ENCODE results near the gene DUSP1. TPM values are rescaled to one million over a fixed set of nuclear protein-coding genes. Genes with fewer than 3 reads are reported as not detected.
A peak's percentile ranks its signal among the peaks of the same experiment; 100 is the strongest.

DUSP1 gene
- total RNA-seq, 5 donors from 2014 or later (not counting 1 experiment from before 2014, with no cell fraction given), result 22.6 to 1,564 (median 28.9) TPM

DNA sequence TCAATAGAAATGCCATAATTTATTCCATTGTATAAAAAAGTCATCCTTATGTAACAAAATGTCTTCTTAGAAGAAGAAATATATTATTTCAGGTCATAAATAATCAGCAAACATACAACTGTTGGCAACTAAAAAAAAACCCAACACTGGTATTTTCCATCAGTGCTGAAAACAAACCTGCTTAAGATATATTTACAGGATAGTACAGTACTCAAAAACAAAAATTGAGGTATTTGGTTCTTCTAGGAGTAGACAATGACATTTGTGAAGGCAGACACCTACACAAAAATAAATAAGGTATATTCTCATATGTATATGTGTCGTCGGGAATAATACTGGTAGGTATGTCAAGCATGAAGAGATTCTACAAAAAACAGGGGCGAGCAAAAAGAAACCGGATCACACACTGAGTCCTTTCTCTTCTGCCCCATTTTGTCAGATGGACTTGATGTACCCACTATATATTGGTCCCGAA is 2.9 kb downstream of the DUSP1 start:
- peaks cover 0 to 25% of the 10 kb centered on the region in 2 donors for H3K36me3 ChIP-seq (ENCODE audit: control insufficient read depth in 2 of 2, extremely low read depth in 1 of 2, insufficient read depth in 1 of 2, low read length in 1 of 2)
- peaks cover 27% of the 10 kb centered on the region for H3K36me3 Mint-ChIP-seq
- CTCF ChIA-PET, result no interaction called here
- WGBS (ENCODE audit: insufficient coverage), result 90% methylated on average over 2 of the region's 5 CpGs
- POLR2A ChIA-PET, result no interaction called here
- no peak for ATAC-seq (replicated peaks in 1 of 4)
- peaks cover 68 to 75% (median 72%) of the 10 kb centered on the region in 3 donors for H3K4me1 Mint-ChIP-seq
- peak overlapping the region in 1 of 2 donors; percentile 95 for H3K4me3 ChIP-seq (ENCODE audit: control insufficient read depth in 1 of 2, extremely low read depth in 1 of 2, low read length in 1 of 2)
- H3K27me3 ChIP-seq (replicated peaks in 1 of 2; ENCODE audit: control insufficient read depth in 2 of 2, extremely low read depth in 1 of 2, insufficient read depth in 2 of 2, low read length in 1 of 2), result no peaks in the 10 kb centered on the region
- peak overlapping the region; percentile 98 for H3K27ac ChIP-seq (ENCODE audit: low read length)
- peak overlapping the region; percentile 91 to 94 for H3K27ac Mint-ChIP-seq
- DNase-seq, result no peak
- H3K27me3 Mint-ChIP-seq, result no peaks in the 10 kb centered on the region
- peak overlapping the region in 2 of 3 donors; percentile 91 to 93 for H3K4me3 Mint-ChIP-seq
- no peaks in the 10 kb centered on the region for H3K9me3 Mint-ChIP-seq
- H3K4me1 ChIP-seq (ENCODE audit: control insufficient read depth in 1 of 2, extremely low read depth in 1 of 2, insufficient read depth in 2 of 2, low read length in 2 of 2), result peaks cover 14 to 80% of the 10 kb centered on the region in 2 experiments
- no peaks in the 10 kb centered on the region for H3K9me3 ChIP-seq

DNA sequence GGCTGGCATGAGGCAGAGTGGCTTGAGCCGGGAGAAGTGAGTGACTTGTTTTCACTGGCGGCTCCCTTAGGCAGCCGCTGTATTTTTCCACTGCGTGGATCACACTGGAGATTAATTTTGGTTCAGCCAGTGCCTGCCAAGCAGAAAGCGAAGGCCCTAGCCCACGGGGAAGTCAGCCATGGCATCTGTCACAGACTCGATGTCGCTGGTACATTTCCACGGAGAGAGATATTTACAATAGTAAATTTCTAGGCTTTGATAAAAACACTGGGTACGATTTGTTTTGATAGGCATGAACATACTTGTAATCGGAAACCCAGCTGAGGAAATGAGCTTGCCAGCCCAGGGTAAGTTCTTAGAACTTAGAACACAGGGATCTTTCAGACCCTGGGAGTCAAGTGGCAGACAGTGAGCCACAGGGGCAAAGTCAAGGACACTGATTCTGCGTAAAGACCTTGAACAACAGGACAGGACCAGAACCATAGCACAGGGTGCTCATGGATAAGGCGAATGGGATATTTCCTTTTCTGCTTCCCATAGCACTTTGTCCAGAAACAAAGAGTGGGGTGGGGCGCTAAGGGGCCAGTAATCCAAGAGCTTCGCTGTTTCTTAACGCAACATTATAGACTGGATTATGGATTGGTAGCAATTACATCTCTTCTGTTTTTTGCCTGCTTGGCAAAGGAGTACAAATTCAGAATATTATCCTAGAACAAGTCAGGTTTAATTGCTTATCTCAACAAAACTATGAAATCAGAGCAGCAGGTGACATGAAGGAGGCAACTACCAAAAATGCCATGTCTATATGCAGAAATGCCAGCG is 4.5 kb downstream of the DUSP1 start:
- CTCF ChIA-PET, result interaction anchor here in 1 of 2 donors (0.7 to 1.0 kb wide), 2 partner anchors 50 to 52 kb away, joined by 3 to 10 read pairs; no protein-coding TSS in a partner anchor
- peak in 10 of 35 experiments; percentile 16 to 68 (median 34) for DNase-seq
- no peaks in the 10 kb centered on the region for H3K27me3 Mint-ChIP-seq
- no peaks in the 10 kb centered on the region for H3K9me3 Mint-ChIP-seq
- Histone ChIP-seq H3K4me1 (ENCODE audit: control insufficient read depth in 1 of 2, extremely low read depth in 1 of 2, insufficient read depth in 2 of 2, low read length in 2 of 2) (peaks cover 11 to 64% of the 10 kb centered on the region in 2 experiments), H3K27me3 (replicated peaks in 1 of 2; ENCODE audit: control insufficient read depth in 2 of 2, extremely low read depth in 1 of 2, insufficient read depth in 2 of 2, low read length in 1 of 2) (no peaks in the 10 kb centered on the region), H3K36me3 (ENCODE audit: control insufficient read depth in 2 of 2, extremely low read depth in 1 of 2, insufficient read depth in 1 of 2, low read length in 1 of 2) (peaks cover 0 to 25% of the 10 kb centered on the region in 2 donors), H3K27ac (ENCODE audit: low read length) (peak overlapping the region; percentile 98), H3K9me3 (no peaks in the 10 kb centered on the region), H3K4me3 (ENCODE audit: control insufficient read depth in 1 of 2, extremely low read depth in 1 of 2, low read length in 1 of 2) (no peak overlapping the region)
- no peak for ATAC-seq (replicated peaks in 1 of 4)
- H3K4me1 Mint-ChIP-seq, result peaks cover 60 to 62% (median 61%) of the 10 kb centered on the region in 3 donors
- peak overlapping the region in 2 of 3 donors; percentile 28 to 93 for H3K4me3 Mint-ChIP-seq
- POLR2A ChIA-PET, result interaction anchor here (0.5 to 1.3 kb wide), 7 partner anchors 9 to 227 kb away, joined by 3 to 9 read pairs (median 4); no protein-coding TSS in a partner anchor
- 83% methylated on average over 12 of the region's 17 CpGs for WGBS (ENCODE audit: insufficient coverage)
- peaks cover 27% of the 10 kb centered on the region for H3K36me3 Mint-ChIP-seq
- H3K27ac Mint-ChIP-seq, result peak overlapping the region; percentile 97

DNA sequence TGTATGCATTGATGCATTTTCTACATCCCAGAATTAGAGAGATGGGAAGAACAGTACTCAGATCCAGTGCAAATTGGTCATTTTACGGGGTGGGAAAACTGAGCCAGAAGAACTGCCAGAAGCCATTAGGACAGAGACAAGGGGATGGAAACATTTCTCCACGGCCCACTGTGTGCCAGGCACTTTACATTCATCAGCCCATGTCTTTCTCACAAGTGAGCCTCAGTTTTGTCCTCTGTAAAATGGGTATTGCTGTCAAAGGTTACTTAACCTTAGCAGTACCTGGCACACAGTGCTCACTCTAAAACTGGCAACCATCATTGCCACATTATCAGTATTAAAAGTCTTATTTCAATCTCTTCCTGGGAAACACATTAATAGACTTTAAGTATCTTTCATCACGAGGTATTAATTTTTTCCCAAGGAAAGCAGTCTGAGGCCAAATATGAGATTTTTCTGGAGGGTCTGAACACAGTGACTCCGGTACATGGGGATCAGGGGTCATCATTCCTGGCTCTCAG is 5.2 kb downstream of the DUSP1 start:
- WGBS (ENCODE audit: insufficient coverage), result 100% methylated on average over 1 of the region's 4 CpGs
- CTCF ChIA-PET, result interaction anchor here in 1 of 2 donors (1.0 to 2.1 kb wide), 4 partner anchors 12 to 51 kb away, joined by 3 to 21 read pairs (median 11); no protein-coding TSS in a partner anchor
- H3K4me1 Mint-ChIP-seq, result peaks cover 57 to 62% (median 61%) of the 10 kb centered on the region in 3 donors
- H3K27ac Mint-ChIP-seq, result peak overlapping the region; percentile 97
- Histone ChIP-seq H3K4me3 (ENCODE audit: control insufficient read depth in 1 of 2, extremely low read depth in 1 of 2, low read length in 1 of 2) (peak overlapping the region in 1 of 2 donors; percentile 9), H3K27ac (ENCODE audit: low read length) (peak overlapping the region; percentile 98), H3K36me3 (ENCODE audit: control insufficient read depth in 2 of 2, extremely low read depth in 1 of 2, insufficient read depth in 1 of 2, low read length in 1 of 2) (peaks cover 0 to 25% of the 10 kb centered on the region in 2 donors), H3K27me3 (replicated peaks in 1 of 2; ENCODE audit: control insufficient read depth in 2 of 2, extremely low read depth in 1 of 2, insufficient read depth in 2 of 2, low read length in 1 of 2) (no peaks in the 10 kb centered on the region), H3K9me3 (no peaks in the 10 kb centered on the region), H3K4me1 (ENCODE audit: control insufficient read depth in 1 of 2, extremely low read depth in 1 of 2, insufficient read depth in 2 of 2, low read length in 2 of 2) (peaks cover 11 to 60% of the 10 kb centered on the region in 2 experiments)
- no peaks in the 10 kb centered on the region for H3K9me3 Mint-ChIP-seq
- H3K27me3 Mint-ChIP-seq, result no peaks in the 10 kb centered on the region
- H3K4me3 Mint-ChIP-seq, result peak overlapping the region in 2 of 3 donors; percentile 81 to 93
- DNase-seq, result peak in 1 of 35 experiments; percentile 69
- peak in 1 of 4 experiments; percentile 5 for ATAC-seq (replicated peaks in 1 of 4)
- peaks cover 27% of the 10 kb centered on the region for H3K36me3 Mint-ChIP-seq
- POLR2A ChIA-PET, result interaction anchor here in 1 of 2 donors (0.6 to 1.0 kb wide), 5 partner anchors 42 to 1486 kb away, joined by 4 to 9 read pairs (median 4); no protein-coding TSS in a partner anchor

DNA sequence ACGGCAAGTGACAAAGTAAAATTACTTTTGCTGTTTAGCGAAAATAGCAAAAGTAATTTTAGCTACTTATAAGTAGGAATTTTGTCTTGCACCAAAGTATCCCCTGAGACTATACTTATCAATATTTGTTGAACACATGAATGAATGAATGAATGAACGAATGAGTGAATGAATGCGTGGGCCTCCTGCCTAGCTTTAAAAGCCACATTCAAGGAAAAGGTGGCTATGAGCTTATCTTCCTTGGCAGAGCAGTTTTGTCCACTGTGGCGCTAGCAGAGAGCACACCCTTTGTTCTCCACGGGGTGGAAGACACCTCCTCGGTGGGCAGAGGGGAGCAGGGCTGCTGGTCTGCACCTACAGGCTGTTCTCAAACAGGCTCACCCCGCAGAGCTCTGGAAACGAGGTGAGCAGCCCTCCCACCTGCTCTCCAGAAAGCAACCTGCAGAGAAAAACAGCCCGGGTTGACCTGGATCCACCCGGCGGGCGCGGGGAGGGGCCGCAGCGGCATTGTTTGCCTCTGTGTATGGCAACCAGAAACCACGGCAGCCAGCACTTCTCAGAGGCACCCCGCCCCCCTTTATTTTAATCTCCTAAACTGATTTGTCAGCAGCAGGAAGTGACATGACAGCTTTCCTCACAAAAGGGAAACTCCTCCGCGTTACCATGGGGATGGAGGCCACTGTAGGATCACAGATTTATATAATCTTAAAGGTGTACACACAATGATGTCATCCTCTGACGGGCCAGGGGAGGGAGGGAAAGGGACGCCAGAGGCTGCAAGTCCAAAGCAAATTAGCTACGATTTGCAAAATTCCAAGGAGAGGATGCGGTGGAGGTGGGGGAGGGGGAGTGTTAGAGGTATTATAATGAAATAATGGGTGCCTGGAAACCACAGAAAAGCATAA is 5.9 kb downstream of the DUSP1 start:
- ChIA-PET POLR2A (interaction anchor here (0.6 to 2.2 kb wide), 20 partner anchors 9 to 1485 kb away, joined by 3 to 21 read pairs (median 4); no protein-coding TSS in a partner anchor), CTCF (interaction anchor here (0.6 to 2.1 kb wide), 10 partner anchors 12 to 168 kb away, joined by 3 to 21 read pairs (median 6); no protein-coding TSS in a partner anchor)
- peaks cover 11 to 55% of the 10 kb centered on the region in 2 experiments for H3K4me1 ChIP-seq (ENCODE audit: control insufficient read depth in 1 of 2, extremely low read depth in 1 of 2, insufficient read depth in 2 of 2, low read length in 2 of 2)
- H3K27me3 ChIP-seq (replicated peaks in 1 of 2; ENCODE audit: control insufficient read depth in 2 of 2, extremely low read depth in 1 of 2, insufficient read depth in 2 of 2, low read length in 1 of 2), result no peaks in the 10 kb centered on the region
- ATAC-seq (replicated peaks in 1 of 4) (peak; percentile 71 to 95 (median 94)), DNase-seq (peak; percentile 86 to 99 (median 98))
- Mint-ChIP-seq H3K27ac (peak overlapping the region; percentile 97), H3K4me1 (peaks cover 54 to 61% (median 59%) of the 10 kb centered on the region in 3 donors), H3K36me3 (peaks cover 29% of the 10 kb centered on the region), H3K9me3 (peaks cover 1 to 3% (median 3%) of the 10 kb centered on the region in 3 donors), H3K27me3 (no peaks in the 10 kb centered on the region), H3K4me3 (peak overlapping the region; percentile 77 to 93 (median 81))
- peaks cover 0 to 25% of the 10 kb centered on the region in 2 donors for H3K36me3 ChIP-seq (ENCODE audit: control insufficient read depth in 2 of 2, extremely low read depth in 1 of 2, insufficient read depth in 1 of 2, low read length in 1 of 2)
- H3K4me3 ChIP-seq (ENCODE audit: control insufficient read depth in 1 of 2, extremely low read depth in 1 of 2, low read length in 1 of 2), result peak overlapping the region; percentile 52 to 68
- 2% methylated on average over 17 of the region's 24 CpGs for WGBS (ENCODE audit: insufficient coverage)
- H3K9me3 ChIP-seq, result no peaks in the 10 kb centered on the region
- peak overlapping the region; percentile 98 for H3K27ac ChIP-seq (ENCODE audit: low read length)

DNA sequence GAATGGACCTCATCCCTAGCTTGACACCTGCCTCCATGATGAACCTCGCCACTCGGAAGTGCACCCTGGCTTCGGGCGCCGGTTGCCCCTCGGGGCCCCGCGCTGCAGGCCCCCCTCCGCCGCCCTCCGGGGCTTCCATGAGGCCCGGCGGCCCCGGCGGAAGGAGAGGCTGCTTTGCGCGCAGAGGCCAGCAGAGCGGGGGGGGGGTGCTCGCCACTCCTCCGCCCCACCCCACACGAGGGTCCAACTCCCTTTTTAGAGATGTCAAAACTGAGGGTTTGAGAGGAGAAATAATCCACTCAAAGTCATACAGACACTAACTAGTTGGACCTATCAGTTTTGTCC is 7.9 kb downstream of the DUSP1 start:
- H3K4me1 ChIP-seq (ENCODE audit: control insufficient read depth in 1 of 2, extremely low read depth in 1 of 2, insufficient read depth in 2 of 2, low read length in 2 of 2), result peaks cover 11 to 37% of the 10 kb centered on the region in 2 experiments
- H3K9me3 Mint-ChIP-seq, result peaks cover 5 to 8% (median 8%) of the 10 kb centered on the region in 3 donors
- no peaks in the 10 kb centered on the region for H3K27me3 Mint-ChIP-seq
- H3K4me3 Mint-ChIP-seq, result no peak overlapping the region
- no peaks in the 10 kb centered on the region for H3K9me3 ChIP-seq
- peaks cover 16% of the 10 kb centered on the region for H3K36me3 Mint-ChIP-seq
- H3K27me3 ChIP-seq (replicated peaks in 1 of 2; ENCODE audit: control insufficient read depth in 2 of 2, extremely low read depth in 1 of 2, insufficient read depth in 2 of 2, low read length in 1 of 2), result no peaks in the 10 kb centered on the region
- no peak for DNase-seq
- peaks cover 34 to 41% (median 39%) of the 10 kb centered on the region in 3 donors for H3K4me1 Mint-ChIP-seq
- H3K27ac ChIP-seq (ENCODE audit: low read length), result no peak overlapping the region
- ATAC-seq (replicated peaks in 1 of 4), result no peak
- 98% methylated on average over 18 of the region's 21 CpGs for WGBS (ENCODE audit: insufficient coverage)
- no peak overlapping the region for H3K4me3 ChIP-seq (ENCODE audit: control insufficient read depth in 1 of 2, extremely low read depth in 1 of 2, low read length in 1 of 2)
- peaks cover 0 to 6% of the 10 kb centered on the region in 2 donors for H3K36me3 ChIP-seq (ENCODE audit: control insufficient read depth in 2 of 2, extremely low read depth in 1 of 2, insufficient read depth in 1 of 2, low read length in 1 of 2)
- ChIA-PET POLR2A (no interaction called here), CTCF (no interaction called here)
- H3K27ac Mint-ChIP-seq, result no peak overlapping the region
